ENCODE data around the gene CDK10.

GRCh38 chr16:89737341-89738071 is 51.0 kb downstream of the CDK10 start:
- TF ChIP-seq CTCF (IDR thresholded peaks at IDR 0.05; ENCODE audit: insufficient read depth, low read depth, low read length) = no peak
- TF ChIP-seq EZH2 (IDR thresholded peaks at IDR 0.05; ENCODE audit: insufficient read depth, low read length) = no peak
